GM15510 (cell line): ENCODE data around the gene LBR.

Experiments
- POLR2A ChIP-seq: IDR thresholded peaks from 3 replicates; pipeline ENCODE4 v1.6.1; 2011; ENCODE audit warnings: borderline replicate concordance; ENCODE audit not compliant: insufficient read length; ENCODE audit errors: extremely low read depth

Gene LBR

GRCh38 chr1:225378880-225379279 lies 49.0 kb downstream of the LBR start:
- no peak for TF ChIP-seq POLR2A

- no peak for TF ChIP-seq POLR2A
These were observed 52.8 kb downstream of the LBR start for GRCh38 chr1:225374996-225375395.

GRCh38 chr1:225373155-225373554 lies 54.7 kb downstream of the LBR start:
- no peak for TF ChIP-seq POLR2A

- no peak for TF ChIP-seq POLR2A
These were observed 56.4 kb downstream of the LBR start for GRCh38 chr1:225371366-225372010.

- no peak for TF ChIP-seq POLR2A
These were observed 59.7 kb downstream of the LBR start for GRCh38 chr1:225368036-225368552.

GRCh38 chr1:225366552-225366951 lies 61.3 kb downstream of the LBR start:
- TF ChIP-seq POLR2A = no peak

GRCh38 chr1:225366018-225366417 lies 61.8 kb downstream of the LBR start:
- TF ChIP-seq POLR2A = no peak

- no peak for TF ChIP-seq POLR2A
These were observed 63.4 kb downstream of the LBR start for GRCh38 chr1:225364439-225364838.

GRCh38 chr1:225362805-225363204 lies 65.0 kb downstream of the LBR start:
- no peak for TF ChIP-seq POLR2A

GRCh38 chr1:225361176-225361575 lies 66.7 kb downstream of the LBR start:
- no peak for TF ChIP-seq POLR2A

- no peak for TF ChIP-seq POLR2A
These were observed 67.7 kb downstream of the LBR start for GRCh38 chr1:225360119-225360518.

- no peak for TF ChIP-seq POLR2A
These were observed 72.0 kb downstream of the LBR start for GRCh38 chr1:225355863-225356262.

- TF ChIP-seq POLR2A = no peak
These were observed 72.9 kb downstream of the LBR start for GRCh38 chr1:225354906-225355305.
